RPMI7951 (cell line): ENCODE data around the gene EPB41. TPM values are rescaled to one million over a fixed set of nuclear protein-coding genes. Genes with fewer than 3 reads are reported as not detected.
A peak's percentile ranks its signal among the peaks of the same experiment; 100 is the strongest.
"Not testable (repeated sequence)": the region's sequence is repeated elsewhere in the genome, so short reads cannot be mapped to it uniquely, and the experiment has no call there.

ENCODE experiments used
- DNase-seq: peaks from one replicate; pipeline ENCODE4 v3.0.0-alpha.2; 2012; ENCODE audit warnings: low read depth
- total RNA-seq: library from RNA; depleted of rRNA; stranded (reverse); fragments of >200 nt; shearing (Covaris generic); gene quantifications from 2 replicates; pipeline ENCODE4 v1.2.3, GENCODE V29; 2014

EPB41 gene
- total RNA-seq, 1 experiment from 2014 or later, result 12.1 TPM

DNA sequence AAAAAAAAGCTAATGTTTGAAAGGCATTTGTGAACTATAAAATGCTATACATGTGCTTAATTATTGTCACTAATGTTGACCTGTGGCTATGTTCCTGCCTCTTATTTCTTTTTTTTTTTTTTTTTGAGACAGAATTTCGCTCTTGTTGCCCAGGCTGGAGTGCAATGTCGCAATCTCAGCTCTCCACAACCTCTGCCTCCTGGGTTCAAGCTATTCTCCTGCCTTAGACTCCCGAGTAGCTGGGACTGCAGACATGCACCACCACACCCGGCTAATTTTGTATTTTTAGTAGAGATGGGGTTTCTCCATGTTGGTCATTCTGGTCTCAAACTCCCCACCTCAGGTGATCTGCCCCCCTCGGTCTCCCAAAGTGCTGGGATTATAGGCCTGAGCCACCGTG lies 193.7 kb downstream of the EPB41 start:
- not testable (repeated sequence) for DNase-seq

DNA sequence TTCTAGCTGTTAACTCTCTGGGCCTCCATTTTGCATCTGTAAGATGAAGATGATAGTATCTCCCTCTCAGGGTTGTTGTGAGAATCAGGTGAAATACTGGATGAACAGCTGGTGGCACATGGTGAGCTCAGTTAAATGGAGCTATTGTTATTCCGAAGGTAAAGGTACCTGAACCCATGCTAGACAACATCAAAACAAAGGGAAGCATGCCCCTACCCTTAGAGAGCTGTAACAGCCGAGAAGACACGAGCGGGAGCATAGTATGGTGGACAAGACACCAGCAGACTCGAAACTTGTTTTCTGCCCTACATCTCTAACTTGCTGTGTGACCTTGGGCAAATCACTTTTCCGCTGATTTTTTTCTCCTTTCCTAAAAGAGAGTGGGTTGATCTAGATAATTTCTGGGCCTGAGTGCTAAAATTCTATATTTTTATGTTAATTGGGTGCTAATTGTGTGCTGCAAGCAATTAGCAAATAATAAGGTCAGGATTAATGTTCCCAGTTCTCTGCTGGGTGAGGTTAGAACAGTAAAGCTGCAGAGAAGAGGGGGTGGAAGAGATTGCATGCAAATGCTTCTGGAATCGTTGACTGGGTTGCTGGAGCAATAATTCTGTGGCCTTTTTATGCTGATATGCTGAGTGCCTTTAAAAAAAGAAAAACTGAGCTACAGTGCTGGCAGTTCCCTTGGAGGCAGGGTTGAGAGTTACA lies 198.5 kb downstream of the EPB41 start:
- DNase-seq, result no peak

DNA sequence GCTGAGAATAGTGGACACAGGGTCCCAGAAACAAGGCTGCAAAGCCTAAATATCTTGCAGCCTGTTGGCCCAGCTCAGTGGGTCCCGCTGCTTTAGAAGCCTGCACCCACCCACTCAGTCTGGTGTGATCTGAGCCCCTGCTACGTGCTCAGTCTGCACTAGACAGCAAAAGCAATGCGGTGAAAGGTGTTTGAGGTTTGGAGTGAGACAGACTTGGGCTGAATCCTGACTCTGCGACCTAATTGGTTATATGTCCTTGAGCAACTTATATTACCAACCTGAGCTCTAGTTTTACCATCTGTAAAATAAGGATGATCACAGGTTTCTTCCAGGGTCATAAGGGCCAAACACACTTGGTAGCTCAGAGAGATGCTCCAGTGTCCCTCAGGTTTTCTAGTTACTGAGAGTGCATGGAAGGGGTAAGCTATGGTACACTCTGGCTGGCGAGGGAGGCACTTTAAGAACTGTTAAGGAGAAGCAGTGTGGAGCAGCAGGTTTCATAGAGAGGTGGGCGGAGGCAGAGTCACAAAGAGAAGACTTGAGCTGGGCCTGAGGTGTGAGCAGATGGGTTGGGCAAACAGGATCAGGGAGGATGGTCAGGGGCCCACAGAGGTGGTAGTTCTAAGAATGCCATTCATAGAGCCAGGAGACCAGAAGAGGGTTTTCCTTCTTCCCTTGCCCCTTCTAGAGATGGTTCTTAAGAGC lies 199.2 kb downstream of the EPB41 start:
- DNase-seq, result no peak

DNA sequence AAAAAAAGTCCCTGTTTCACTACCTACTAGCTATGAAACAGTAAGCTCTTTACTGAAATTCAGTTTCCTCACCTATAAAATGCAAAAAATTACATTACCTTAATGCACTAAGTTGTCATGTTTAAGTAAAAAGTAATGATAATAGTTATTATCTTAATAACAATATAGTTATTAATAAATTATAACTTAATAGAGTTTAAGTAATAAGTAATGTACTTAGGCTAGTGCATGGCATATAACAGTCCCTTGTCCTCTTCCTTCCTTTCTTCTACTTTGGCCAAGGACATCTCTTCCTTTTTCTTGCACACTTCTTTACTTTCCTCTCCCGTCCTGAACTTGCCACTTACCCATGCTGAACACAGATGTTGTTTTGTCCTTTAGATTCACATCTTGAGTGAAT lies 200.3 kb downstream of the EPB41 start:
- DNase-seq, result no peak

DNA sequence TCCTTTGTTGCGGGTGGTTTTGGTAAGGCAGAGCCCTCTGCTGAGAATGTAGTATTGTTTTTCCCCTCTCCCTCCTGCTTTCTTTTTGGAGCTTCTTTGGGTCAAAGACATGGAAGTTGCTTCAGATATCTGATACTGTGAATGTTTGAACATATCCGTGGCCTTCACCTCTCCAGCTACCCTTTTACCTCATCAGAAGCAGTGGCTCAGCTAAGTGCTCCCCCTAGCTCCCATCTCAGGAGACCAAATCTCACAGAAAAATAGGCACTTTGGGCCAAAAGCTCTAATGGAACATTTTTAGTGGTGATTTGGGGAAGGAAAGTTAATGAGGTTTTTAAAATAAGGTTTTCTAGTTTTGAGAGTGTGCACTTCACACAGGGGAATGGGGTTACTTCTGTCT lies 203.0 kb downstream of the EPB41 start:
- DNase-seq, result no peak

DNA sequence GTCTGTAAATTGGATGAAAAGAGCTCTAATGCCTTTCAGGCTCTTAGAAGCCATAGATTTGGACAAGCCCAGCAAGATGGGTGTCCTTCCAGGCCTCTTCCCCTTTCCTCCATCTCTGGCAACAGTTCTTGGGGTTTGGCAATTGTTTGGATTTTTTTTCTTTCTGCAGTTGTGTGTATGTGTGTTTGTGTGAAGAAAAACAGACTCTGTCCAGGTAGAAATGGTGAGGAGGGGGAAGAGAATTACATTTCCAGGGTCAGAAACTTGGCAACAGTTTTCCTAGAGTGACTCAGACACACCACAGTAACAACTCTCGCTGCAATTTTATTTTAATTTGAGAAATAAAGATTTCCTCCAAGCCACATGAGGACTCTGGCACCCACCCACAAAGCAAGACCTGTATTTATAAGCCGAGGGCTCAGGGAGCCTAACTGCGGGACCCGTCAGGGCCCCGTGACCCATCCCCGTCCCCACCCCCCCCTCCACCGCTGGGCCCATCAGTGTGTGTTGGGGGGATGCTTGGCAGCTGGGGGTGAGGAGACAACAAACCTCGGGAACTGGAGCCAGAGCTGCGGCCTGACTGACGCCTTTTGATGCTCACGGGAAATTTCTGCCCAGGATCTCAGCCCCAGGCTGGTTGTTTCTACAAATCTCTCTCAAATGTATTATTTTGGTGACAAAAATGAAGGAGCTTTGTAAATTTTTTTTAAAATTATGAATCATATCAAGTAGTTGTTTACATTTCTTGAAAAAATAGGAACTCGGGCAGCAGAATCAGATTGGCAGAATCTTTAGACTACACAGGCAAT lies 205.0 kb downstream of the EPB41 start:
- no peak for DNase-seq

DNA sequence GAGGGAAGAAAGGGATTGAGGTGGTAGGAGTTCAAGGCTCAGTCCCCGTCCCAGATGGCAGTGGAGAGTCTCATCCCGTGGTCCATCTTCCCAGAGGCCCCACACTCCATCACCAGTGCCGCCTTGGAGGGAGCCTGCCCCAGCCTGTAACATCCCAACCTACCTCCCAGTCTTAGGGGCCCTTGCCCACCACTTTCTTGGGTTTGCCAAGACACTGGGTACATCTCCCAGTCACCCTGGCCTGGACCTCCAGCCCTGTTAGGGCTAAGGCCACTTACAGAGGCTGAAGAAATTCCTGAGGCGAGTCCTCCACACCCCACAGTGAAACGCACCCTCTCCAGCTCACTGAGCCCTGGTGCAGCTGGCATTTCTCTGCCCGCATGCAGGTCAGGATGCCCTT lies 206.0 kb downstream of the EPB41 start:
- no peak for DNase-seq

DNA sequence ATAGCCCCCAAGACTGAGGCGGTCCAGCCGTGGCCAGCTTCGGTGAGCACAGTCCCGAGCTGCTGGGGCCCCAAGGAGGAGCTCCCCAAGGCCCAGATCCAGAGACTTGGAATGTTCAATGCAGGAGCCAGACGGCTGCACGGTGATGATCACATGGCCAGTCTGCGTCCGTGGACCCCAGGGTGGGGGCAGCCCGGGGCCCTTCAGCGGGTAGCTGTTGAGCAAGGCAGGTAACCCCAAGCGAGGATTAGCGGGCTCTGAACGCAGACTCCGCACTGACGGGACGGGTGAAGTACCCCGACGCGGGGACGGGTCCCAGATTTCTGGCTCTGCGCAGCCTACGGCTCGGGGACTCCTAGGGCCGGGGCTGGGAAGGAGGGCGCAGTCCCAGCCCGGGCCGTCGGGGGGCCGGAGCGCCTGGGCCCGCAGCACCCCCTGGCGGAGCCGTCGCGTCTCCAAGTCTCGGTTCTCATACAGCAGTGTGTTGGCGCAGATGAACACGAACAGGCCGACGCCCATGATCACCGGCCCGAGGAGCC lies 206.6 kb downstream of the EPB41 start:
- DNase-seq, result peak; percentile 15

DNA sequence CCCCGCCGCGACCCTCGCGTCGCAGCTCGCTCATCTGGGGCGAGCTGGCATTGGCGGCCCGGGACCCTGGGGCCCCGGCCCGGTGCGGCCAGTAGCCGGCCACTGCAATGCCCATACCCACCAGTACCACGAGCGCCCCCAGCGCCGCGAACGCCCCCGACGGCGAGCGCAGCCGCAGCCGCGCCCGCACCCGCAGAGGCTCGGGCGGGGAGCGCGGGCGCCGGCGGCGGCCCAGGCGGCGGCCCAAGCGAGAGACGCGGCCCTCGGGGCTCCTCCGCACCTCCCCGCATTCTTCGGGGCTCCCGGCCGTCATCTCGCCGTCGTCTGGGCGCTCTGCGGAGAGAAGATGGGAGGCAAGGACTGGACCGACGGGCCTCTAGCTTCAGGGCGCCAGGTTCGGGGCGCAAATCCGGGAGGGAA lies 207.2 kb downstream of the EPB41 start:
- DNase-seq, result no peak

DNA sequence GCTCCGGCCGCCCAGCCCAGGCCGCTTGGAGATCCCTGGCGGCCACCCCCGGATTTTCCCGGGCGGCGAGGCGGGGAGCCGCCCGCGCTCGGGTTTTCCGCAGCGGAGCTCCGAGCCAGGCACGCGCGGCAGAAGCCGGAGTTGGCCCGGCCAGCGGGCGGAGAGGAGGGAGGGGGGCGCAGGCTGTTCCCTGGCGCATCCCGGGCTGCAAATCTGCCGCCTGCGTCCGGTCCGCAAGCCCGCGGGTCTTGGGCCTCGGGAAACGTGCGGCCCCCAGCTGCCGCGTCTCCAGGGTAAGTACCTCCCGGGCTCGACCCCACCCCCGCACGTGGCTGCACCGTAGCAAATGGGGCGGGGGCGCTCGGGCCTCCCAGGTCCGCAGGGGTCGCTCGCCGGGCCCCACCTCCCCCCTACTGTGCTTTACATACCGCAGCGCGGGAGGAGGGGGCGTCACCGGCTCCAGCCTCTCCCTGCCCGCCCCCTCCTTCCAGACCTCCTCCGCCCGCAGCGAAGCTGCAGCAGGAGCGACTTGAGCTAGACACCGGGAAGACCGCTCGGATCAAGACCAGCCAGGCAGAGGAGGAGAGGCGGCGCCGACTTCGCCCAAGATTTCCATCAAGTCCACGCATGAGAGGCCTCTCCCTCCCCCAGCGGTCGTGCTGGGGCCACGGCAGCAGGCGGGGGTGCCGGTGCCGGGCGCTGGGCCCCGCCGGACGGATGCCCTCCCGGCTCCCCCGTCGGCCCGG lies 207.7 kb downstream of the EPB41 start:
- peak; percentile 26 for DNase-seq

DNA sequence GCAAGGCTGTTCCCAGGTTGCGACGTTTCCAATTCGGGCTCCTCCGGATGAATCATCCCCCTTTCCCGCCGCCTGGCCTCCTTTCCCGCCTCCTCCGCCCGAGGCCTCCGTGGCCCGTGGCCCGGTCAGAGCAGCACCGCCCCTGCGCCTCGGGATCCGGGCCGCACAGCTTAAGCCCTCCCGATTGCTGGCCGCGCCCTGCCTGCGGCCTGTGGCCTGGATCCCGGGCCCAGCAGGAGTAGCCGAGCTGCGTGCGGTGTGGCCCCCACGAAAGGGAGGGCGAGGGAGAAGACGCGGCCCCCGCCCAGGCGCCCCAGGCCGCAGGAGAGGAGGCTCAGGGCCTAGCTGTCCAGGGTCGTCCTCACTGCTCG lies 208.3 kb downstream of the EPB41 start:
- DNase-seq, result peak; percentile 88

DNA sequence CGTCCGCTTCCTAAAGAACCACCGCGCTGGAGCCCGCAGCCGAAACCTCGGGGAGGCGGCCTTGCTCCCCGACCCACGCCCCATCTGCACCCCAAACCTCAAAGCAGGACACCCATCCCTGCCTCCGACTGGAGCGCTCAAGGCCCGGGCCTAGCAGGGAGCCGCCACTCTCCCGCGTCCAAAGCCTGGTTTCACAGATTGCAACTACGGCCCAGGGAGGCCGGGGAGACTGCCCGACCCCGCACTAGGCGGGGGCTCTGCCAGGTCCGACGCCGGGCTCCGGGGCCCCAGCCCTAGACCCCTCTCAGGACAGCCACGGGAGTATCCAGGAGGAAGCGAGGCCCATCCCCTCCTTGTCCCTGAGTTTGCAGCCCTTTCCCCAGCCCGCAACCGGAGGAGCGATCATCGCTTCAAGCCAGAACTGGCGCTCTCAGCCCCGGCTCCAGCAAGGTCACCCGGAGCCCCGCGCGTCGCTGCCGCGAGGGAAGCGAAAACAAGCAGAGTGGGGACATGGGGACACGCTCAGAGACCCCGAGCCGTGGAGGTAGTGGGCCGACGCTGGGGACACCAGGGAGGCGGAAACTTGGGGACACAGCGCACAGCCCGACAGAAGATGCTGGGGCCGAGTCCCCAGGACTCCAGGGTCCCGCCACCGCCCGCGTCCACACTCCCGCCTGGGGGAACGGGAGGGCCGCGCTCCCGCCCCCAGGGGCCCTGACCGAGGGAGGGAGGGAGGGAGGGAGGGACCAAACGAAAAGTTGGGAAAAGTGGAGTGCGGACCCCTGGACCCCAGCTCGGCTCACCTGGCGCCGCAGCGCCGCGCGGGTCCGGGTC lies 208.9 kb downstream of the EPB41 start:
- DNase-seq, result peak; percentile 21

DNA sequence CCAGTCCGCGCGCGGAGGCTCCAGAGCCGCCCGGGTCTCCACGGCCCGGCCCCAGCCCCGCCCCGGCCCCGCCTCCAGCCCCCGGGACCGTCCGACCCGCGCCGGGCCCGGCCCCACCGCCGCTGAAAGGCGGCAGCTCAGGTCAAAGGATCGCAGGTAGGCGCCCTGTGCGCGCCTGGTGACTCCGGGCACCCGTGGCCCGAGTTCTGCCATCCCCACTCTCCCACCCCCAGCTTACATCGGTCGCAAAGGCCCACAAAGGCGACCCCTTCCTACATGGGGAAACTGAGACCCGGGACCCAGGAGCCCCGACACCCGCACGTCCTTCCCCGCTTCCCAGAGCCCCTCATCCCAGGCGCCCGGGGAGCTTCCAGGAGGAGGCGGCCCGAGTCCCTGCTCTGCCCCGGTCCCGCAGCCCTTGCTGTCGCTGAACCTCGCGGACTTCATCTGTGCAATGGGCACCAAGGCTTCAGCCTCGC lies 209.6 kb downstream of the EPB41 start, which contains the start of gene TMEM200B:
Gene TMEM200B, minus strand, starts transcription at position 17 of the 479 bp plus-strand sequence. CDS start 2,075 bp downstream, outside the sequence.
- DNase-seq, result no peak

DNA sequence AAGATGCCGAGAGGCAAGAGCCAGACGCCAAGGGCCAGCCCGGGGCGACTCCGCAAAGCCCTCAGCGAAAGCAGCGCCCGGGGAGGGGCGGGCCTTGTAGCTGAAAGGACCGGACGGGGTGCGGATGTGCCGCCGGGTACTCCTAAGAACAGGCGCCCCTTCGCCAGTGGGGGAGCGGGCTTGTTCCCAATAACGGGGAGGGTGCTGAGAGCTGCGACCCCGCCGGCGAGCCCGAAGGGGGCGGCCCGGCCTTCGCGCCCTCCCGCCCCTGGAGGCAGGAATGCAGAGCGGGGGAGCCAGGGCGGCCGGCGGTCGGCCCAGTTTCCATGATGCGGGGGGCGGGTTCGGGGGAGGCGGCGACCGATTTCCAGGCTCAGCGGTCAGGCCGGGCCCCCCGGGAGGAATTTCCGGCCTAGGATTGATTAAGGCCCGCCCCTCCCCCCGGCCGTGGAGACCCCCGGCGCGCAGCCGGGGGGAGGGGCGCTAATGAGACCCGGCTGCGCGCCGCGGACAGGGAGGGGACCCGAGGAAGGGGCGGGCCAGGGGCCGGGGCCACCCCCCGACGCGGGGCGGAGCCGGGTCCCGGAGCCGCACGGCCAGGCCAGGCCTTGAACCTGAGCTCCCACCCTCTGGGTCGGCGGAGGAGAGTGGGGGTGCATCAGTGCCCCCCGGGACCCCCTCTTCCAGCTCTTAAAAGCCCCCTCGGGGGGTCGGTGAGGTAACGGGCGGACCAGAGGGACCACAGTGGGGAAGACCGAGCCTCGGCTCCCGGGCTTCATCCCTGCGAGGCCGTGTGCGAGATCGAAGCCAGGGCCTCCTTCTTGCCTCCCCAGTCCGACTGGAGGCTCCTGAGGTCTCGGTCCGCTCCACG lies 210.2 kb downstream of the EPB41 start:
- DNase-seq, result peak; percentile 70

DNA sequence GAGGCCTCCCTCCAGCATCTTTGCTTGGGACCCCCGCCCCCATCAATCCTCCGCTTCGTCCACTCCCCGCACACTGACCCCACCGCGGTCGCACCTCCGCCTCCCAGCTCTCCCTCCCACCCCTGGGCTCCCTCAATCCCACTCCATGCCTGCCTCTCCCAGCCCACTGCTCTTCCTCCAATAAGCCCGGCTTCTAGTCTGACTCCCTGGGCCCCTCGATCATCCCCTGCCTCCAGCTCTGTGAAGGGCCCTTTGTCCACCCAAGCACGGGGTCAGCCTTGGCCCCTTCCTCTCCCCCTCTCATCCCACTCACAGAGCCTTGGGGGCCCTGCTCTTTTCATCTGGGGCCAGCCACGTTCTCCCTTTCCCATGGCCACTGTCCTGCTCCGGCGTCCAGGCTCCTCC lies 210.9 kb downstream of the EPB41 start:
- no peak for DNase-seq

DNA sequence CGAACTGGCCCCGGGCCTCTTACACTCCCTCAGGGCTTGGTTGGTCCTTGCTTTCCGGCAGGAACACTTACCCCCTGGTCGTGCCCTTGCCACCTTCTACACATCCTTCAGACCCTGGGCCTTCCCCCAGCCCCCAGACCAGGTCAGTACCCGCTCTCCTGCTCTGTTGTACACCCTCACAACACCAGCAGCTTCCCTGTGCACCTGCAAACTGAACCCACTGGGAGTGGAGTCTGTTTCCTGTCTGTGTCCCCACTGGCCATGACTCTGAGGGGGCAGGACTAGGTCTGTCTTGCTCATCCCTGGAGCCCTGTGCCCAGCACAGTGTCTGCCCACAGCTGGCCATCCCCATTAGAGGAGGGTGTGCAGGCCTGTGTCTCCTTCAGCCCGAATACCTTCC lies 211.4 kb downstream of the EPB41 start:
- DNase-seq, result no peak

DNA sequence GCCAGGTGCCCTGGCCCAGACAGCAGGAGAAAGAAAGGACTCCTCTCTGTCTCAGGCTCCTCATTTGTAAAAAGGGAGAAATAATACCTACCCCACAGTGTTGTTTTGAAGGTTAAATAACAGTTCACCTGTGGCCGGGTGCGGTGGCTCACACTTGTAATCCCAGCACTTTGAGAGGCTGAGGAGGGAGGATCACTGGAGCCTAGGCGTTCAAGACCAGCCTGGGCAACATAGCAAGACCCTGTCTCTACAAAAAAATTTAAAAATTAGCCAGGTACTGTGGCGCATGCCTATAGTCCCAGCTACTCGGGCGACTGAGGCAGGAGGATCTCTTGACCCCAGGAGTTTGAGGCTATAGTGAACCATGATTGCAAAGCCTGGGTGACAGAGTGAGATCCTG lies 211.8 kb downstream of the EPB41 start:
- no peak for DNase-seq

DNA sequence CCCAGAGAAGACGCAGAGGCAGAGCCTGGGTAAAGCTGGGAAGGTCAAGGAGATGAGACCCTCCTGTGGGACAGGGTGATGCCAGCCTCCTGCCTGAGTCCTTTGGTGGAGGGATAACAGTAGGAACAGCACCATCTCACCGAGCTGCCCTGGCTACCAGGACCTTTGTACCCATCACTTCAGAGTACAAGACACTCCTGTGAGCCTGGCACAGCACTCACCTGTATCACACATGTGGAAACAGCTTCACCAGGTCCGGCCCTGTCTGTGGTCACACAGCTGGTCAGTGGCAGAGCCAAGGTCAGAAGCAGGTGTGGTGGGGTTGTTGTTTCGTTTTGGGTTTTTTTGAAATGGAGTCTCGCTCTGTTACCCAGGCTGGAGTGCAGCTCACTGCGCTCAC lies 214.4 kb downstream of the EPB41 start:
- no peak for DNase-seq

DNA sequence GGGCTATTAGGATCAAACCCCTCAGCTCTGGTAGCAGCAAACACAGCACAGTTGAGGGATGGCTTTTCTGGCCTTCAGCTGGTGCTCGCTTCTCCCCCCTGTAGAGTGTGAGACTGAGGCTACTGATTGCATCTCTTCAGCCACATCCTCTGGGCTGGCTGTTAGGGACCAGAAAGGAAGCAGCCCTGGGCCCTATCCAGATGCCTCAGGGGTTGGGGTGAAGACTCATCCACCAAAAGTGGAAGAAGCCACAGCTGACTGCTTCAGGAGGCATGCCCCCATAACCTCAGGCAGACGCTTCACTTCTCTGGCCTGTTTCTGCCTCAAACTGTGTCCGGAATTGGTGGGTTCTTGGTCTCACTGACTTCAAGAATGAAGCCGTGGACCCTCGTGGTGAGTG lies 215.5 kb downstream of the EPB41 start:
- DNase-seq, result peak; percentile 75
